NCI-H510A treated with DMSO at 0.1 percent for 48 hours (cell line): ENCODE measurements around the gene ATXN10.
"Not testable (repeated sequence)": the region's sequence is repeated elsewhere in the genome, so short reads cannot be mapped to it uniquely, and the experiment has no call there.

Source experiments
- DNase-seq: peaks from one replicate; lab custom pipeline; 2025; lab: John Stamatoyannopoulos, UW

The ATXN10 gene

DNA sequence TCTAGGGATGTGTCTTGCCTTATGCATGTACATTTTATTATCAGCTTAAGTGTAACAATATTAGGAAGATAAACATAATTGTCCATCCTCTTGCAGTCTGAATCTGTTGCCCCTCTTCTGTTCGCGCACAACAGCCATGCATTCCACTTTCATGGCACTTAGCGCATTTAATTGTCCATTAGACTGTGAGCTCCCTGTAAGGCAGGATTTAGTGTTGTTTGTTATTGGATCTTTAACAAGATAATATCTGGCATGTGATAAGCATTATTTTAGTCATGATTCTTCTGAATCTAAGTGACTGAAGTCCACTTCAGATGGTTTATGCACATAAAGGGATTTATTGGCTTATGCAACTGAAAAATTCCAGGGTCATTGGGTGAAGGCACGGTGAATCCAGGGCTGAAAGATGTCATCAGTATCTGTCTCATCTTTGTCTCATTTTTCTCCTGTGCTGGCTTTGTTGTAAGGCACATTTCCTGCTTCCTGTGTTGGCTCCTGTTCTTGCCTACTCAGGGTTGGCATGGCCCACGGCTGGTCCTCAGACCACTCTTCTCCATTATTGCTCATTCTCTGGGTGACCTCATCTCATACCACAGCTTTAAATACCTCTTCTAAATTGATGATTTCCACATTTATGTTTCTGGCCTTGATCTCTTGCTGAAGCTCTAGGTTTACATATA is 37.6 kb downstream of the ATXN10 start:
- DNase-seq, result no peak

DNA sequence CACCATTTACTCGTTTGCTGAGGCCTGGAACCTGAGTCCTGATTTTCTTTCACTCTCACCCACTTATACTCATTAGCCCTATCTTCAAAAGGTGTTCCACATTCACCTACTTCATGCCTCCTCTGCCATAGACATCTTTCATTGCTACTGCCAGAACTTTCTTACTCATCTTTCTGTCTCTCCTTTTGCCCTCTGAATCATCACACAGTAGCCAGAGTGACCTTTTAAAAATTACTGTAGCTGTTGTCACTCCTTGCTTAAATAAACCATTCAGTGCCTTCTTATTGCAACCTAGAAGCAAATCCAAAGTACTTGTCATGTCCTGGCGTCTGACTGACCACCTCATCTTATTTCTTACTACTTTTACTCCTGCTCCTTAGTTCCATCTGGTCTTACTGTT is 38.2 kb downstream of the ATXN10 start:
- no peak for DNase-seq

DNA sequence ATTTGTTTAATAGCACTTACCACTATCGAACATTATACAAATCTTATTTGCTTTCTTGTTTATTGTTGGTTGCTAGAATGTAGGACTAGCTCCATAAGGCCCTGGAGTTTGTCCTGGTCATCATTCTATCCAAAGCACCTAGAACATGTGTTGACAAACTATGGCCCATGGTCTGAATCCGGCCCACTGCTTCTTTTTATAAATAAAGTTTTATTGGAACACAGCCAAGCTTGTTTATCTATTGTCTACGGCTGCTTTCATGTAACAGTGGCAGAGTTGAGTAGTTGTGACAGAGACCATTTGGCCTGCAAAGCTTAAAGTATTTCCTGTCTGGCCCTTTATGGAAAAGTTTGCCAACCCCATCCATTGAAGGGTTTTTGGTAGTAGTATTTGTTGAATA is 38.8 kb downstream of the ATXN10 start:
- DNase-seq, result no peak

DNA sequence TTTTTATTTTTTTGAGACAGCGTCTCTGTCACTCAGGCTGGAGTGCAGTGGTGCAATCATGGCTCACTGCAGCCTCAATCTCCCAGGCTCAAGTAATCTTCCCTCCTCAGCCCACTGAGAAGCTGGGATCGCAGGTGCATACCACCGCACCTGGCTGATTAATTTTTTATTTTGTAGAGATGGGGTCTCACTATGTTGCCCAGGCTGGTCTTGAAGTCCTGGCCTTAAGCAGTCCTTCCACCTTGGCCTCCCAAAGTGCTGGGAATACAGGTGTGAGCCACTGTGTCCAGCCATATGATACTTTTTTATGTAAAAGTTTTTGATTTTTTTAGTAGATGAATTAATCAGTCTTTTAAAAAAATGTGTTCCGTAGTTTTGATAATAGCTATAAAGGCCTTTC is 42.8 kb downstream of the ATXN10 start:
- not testable (repeated sequence) for DNase-seq

DNA sequence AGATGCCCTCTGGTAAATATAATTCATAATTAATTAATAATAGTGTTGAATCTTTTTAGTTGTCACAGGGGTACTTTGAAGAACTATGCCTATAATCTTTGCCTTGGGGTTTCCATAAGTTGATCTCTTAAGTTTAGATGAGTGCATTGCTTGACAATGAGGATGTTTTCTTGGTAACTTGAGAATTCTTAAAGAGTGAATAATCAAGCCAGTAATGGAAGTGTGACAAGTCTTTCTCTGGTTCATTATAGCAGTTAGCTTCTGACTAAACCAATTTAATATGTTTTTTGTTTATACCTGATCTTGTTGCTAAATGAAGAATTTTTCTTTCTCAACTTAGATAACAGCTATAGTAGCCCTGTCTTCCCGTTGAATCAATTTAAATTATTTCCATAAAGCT is 46.2 kb downstream of the ATXN10 start:
- no peak for DNase-seq

DNA sequence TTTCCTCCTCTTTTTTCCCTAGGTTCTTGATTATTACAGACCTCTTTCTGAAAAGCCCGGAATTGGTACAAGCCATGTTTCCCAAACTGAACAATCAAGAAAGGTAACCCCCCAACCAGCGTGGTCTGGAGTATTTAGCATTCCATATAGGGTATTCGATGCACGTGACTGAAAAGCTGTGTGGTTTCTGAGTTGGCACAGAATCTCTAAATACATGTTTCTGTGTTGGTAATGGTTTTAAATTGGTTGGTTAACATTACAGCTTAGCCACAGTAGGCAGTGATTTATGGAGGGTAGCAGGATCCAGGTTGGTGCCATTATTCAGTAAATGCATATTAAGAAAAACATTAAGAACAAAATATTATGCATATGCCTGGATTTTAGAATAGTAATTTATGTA is 46.8 kb downstream of the ATXN10 start:
- DNase-seq, result no peak

DNA sequence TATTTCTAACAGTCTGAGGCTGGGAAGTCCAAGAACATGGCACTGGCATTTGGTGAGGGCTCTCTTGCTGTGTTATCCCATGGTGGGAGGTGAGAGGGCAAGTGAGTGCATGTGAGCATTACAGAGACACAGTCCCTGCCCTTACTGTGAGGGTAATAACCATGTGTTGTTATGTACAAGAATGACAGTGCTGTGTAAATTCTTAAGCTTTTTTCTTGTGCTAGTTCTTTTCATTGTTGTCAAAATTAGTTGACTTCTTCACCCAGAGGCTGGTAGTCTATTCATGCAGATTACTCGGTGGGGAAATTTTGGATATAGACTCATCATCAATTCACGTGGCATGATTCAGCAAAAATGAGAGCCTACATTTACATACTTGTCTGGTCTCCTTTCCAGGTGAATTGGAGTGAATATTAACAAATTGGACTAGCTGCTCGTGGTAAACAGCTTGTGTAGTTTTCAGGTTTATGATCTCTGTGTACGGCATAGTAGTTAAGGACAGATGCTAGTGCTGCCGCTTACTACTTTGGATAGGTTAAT is 49.3 kb downstream of the ATXN10 start:
- DNase-seq, result no peak

DNA sequence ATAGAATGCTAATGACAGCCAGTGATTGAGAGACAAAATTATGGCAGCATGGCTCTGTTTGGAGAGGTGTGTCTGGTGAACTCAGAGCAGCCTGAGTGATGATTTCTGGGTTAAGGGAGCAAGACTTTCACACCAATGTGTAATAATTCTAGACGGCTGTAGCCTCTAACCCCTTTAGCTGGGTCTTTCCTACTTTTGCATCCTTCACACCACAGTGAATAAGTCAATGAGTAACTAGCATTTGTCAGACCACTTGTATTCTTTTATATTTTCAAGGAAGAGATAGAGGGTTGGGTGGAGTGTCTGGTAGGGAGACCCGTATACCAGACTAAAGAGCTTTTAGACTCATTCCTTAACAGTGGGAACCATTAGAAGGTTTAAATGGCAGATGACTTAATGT is 50.4 kb downstream of the ATXN10 start:
- DNase-seq, result no peak

DNA sequence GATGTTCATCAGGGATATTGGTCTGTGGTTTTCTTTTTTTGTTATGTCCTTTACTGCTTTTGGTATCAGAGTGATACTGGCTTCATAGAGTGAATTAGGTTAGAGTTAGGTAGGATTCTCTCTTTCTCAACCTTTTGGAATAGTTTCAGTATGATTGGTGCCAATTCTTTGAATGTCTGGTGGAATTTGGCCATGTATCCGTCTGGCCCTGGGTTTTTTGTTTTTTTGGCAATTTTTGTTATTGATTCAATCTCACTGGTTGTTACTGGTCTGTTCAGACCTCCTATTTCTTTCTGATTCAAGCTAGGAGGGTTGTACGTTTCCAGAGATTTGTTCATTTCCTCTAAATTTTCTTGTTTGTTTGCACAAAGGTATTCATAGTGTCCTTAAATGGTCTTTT is 54.4 kb downstream of the ATXN10 start:
- DNase-seq, result no peak

DNA sequence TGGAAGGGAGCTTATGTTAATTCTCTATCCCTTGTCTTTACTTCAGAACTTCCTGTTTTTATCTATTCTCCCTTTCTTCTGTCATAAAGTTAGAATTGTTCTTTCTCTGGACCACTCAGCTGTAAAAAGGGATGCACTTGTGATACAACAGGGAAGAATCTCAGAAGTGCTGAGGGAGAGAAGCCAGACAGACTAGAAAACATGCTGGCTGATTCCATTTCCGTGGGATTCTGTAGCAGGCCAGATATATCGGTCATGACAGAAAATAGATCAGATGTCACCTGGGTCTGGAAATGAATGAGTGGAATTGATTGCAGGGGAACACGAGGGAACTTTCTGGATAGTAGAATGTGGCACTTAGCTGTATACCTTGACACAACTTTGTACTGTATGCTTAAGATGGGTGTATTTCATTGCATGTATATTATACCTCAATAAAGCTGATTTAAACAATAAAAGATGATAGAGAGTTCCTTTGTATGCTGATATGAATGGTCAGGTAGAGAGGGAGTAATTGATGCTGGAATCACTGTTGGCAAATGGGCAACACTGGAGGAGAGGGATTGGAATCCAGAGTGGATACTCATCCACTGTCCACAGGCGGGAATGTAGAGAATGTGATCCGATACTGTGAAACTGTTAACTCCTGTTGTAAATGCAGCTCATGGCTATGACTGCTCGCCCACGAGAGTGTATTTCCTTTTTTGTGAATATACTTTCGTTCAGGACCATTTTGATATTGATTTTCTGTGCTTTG is 59.6 kb downstream of the ATXN10 start:
- DNase-seq, result no peak

DNA sequence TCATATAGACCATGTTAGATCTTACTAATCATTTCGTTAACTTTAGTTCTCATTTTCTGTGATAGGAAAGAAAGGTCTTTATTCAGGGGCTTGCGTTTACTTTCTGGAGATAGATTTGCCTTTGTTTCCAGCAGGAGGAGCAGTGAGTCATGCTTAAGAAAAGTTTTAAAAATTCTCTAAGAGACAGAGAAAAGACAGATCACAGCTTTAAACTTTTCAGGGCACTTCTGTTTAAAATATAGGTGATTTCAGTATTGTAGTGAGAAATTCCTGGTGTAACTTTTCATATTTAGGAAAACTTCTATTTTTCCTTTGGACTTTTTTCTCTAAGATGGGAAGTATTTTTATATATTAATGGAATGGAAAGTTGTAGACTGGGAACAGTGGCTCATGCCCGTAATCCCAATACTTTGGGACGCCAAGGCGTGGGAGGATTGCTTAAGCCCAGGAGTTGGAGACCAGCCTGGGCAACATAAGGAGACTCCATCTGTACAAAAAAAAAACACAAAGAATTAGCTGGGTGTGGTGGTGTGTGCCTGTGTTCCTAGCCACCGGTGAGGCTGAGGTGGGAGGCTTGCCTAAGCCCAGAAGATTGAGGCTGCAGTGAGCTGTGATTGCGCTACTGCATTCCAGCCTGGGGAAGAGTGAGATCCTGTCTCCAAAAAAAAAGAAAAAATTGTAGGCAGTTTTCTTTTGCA is 60.3 kb downstream of the ATXN10 start:
- DNase-seq, result no peak

DNA sequence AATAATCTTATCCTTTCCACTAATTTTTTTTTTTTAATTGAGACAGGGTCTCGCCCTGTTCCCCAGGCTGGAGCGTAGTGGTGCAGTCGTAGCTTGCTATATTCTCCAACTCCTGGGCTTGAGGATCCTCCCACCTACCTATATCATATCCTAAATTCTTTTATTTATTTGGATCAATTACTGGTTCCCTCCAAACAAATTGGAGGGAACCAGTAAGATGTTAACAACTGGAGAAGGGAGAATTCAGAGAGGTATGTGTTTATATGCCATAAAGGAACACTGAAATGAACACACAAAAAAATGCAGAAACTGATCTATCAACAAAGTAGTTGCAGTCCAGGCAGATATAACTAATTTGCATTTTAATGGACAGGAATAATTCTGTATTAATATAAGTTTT is 63.6 kb downstream of the ATXN10 start:
- no peak for DNase-seq

DNA sequence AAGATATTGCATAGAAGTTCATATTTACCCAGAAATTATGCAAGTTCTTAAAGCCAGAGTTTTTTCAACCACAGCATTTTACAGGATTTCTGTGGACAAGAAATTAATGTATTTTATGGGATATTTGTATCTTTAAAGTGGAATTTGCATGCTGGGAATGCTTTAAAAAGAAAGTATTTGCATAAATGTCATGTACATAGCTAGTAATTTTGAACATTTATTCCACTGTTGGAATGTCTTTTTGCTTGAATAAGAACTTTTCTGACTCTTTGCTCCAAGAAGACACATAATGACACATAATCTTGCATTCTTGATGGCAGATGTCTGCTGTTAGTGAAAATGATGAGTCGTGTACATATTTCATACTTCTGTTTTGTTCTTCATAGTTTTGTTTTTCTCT is 66.6 kb downstream of the ATXN10 start:
- DNase-seq, result no peak

DNA sequence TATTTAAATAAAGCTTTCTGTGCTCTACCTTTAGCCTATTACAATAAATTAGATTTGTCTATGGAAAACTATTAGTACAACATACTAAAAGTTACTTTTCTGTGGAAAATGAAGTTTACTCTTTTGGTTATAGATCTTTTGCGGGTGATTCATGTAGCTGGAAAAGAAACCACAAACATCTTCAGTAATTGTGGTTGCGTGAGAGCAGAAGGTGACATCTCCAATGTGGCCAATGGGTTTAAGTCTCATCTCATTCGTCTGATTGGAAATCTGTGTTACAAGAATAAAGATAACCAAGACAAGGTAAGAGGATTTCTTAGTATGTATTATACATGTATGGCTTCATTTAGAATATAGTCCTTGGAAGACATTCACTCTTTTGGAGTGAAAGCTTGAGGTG is 68.6 kb downstream of the ATXN10 start:
- no peak for DNase-seq

DNA sequence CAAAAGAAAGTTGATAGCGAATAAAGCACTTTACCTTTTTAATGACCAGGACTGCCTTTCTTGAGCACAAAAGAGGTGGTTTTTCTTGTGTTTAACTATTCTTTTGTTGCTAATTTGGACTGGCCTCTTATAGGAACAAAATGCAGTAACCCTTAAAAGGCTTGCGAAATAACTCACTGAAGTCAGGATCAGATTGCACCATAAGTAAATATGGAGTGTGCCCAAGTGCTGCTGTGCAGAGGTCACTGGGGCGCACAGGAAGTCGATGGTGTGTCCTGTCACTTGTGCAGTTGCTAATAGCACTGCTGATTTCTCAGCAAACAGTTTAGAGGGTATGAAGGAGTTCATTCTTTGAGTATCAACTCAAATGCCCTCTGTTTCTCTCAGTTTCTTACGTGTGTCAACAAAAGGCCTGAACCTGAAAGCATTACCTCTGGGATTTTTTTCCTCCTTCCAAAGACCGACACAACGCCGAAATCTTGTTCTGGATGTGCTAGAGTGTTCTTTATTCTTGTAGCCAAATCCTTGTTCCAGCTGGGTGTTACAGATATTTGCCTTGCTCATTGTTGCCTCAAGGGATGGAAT is 71.3 kb downstream of the ATXN10 start:
- DNase-seq, result peak; percentile 76

DNA sequence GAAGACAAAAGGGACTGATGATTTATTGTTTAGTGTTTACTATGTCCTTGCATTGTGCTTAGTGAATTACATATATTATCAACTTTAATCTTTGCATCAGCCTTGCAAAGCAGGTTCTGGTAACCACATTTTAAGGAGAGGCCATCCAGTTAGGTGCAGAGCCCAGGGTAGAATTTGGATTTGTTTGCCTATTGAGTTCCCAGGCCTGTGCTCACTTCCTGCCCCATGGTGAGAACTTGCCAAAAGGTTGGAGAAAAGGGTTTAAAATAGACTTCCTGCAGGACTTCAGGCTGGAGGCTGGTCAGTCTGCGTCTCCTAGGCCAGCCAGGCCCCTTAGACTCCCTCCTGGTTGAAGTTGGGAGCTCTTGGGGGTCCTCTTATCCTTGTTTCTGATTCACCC is 72.1 kb downstream of the ATXN10 start:
- DNase-seq, result no peak

DNA sequence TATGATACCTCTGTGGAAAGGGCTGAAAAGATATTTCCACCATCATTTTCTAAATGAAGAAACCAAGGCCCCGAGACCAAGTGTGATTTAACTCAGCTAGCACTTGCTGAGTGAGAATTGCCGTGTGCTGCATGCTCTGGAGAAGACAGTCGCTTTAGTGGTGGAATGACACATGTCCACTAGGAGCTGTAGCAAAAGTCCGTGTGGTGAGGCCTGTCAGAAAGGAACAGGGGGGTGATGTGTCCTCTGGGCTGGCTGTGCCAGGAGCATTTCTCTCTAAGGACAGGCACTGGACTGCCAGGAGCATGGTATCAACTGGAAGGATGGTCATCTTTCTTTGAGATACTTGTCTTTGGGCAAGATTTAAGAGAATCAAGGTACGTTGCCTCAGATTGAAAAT is 72.8 kb downstream of the ATXN10 start:
- DNase-seq, result no peak

DNA sequence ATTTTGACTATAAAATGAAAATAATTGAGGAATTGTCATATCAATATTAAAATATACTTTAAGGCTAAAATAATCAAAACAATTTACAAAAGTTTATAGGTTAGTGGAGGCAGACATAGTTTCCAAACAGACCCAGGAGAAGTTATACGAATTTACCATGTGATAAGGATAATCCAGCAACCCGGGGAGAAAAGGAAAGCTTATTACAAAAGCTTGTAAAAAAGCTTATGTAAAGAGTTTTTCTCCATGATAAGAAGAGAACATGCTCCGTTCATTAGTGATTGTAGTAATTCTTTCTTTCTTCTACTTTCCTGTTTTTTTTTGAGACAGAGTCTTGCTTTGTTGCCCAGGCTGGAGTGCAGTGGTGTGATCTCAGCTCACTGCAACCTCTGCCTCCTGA is 79.0 kb downstream of the ATXN10 start:
- DNase-seq, result no peak

DNA sequence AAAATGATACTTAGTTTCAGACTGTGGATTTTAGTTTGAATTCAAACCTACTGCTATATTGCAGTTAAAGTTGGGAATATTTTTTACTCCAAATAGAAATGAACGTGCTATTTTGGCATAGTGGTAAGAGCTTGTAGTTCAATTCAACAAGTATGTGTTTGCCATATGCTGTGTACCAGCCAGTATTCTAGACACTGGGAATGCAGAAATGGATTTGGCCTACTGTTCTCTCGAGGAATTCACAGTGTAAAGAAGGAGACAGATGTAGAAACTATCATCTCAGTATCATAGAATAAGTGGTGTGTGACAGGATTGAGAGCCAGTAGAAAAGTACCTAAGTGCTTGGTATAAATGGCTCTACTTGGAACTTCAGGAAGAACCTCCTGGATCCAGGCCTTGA is 80.4 kb downstream of the ATXN10 start:
- DNase-seq, result no peak

DNA sequence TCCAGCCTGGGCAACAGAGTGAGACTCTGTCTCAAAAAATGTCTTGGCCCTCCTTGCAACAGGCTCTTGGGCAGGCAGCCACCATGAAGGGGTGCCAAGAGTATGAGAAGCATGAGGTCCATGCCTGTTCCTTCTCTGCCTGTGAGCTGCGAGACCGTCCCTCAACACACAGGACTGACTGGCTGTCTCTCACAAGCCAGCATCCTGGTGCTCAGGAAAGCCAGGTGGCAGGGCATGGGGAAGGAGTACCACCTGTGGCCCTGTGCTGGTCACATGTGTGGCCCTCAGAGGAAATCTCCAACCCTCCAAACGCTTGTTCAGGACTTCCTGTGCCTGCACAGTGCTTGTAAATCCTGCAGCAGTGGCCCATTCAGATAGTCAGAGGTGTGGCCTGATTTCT is 83.2 kb downstream of the ATXN10 start:
- no peak for DNase-seq

DNA sequence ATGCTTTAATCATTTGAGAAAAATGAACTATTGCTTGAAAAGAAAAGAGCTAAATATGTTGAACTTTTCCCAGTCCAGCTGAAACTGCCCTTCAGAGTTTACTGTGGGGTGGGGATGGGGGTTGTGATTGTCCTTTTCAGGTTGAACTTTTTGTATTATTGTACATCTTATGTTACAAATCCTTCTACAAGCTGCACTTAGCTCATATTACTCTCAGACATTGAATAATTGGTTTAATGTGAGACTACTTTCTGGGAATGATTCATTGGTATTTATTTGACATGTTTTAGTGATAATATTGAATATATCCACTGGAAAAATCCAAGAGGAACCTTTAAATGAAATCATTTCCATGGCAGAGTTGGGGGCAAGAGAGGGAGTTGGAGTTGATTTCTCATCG is 84.9 kb downstream of the ATXN10 start:
- no peak for DNase-seq

DNA sequence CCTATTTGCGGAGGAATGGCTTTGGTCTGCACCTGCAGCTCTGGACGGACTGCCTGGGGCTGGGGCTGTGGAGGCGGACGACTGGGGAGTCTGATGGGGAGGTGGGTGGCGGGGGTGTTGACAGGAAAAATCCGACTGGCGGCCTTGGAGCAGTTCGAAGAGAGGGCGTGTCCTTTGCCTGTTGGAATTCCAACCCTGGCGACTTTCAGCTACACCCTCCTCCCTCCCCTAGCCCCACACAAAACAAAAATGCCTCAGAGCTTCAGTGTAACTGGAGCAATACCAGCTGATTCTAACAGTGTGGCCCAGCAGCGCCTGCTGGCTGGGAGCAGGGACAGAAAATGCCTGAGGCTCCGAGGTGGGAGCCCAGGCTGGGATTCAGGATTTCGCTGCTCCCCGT is 85.4 kb downstream of the ATXN10 start:
- DNase-seq, result no peak

DNA sequence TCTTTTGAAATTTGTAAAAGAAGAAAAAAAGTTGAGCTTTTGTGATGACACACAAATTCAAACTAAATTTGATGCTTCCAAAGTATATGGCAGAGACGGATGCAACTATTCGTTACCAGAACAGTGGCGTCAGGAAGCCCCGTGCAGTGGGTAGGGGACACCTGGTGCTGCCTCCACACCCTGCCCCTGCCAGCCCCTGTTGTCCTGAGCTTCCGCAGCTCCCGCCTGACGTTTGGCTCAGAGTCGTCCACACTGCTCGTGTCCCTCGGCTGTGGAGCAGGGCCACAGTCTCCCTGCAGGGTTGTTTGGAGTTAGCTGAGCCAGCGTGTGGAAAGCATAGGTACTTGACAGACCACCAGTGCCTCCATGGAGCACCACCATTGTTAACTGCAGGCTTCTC is 86.3 kb downstream of the ATXN10 start:
- no peak for DNase-seq
